WERI-Rb-1 (cell line): ENCODE data around the gene ZNF586.
A peak's percentile ranks its signal among the peaks of the same experiment; 100 is the strongest.
"Not testable (repeated sequence)": the region's sequence is repeated elsewhere in the genome, so short reads cannot be mapped to it uniquely, and the experiment has no call there.

Experiments used
- DNase-seq: peaks from one replicate; pipeline ENCODE4 v3.0.0-alpha.2; 2020
- H3K27ac ChIP-seq: fragments of 250-450 bp; sonication (Bioruptor Pico); 2 replicates; pipeline ENCODE4 v1.5.1; 2020; ENCODE audit warnings: mild to moderate bottlenecking, moderate library complexity
- H3K27me3 ChIP-seq: fragments of 250-450 bp; sonication (Bioruptor Pico); 2 replicates; pipeline ENCODE4 v1.5.1; 2021; ENCODE audit warnings: mild to moderate bottlenecking, low read depth, moderate library complexity; ENCODE audit not compliant: insufficient read depth, severe bottlenecking
- H3K36me3 ChIP-seq: fragments of 250-450 bp; sonication (Bioruptor Pico); 2 replicates; pipeline ENCODE4 v1.5.1; 2020; ENCODE audit warnings: mild to moderate bottlenecking, moderate library complexity
- H3K4me3 ChIP-seq: 2 replicates; pipeline ENCODE4 v1.5.1; 2011; ENCODE audit warnings: low read depth, mild to moderate bottlenecking, control low read depth, low read length
- H3K9me3 ChIP-seq: fragments of 250-450 bp; sonication (Bioruptor Pico); 2 replicates; pipeline ENCODE4 v1.5.1; 2021; ENCODE audit warnings: mild to moderate bottlenecking, moderate library complexity; ENCODE audit not compliant: severe bottlenecking
- CTCF ChIP-seq: IDR thresholded peaks from 2 replicates; pipeline ENCODE4 v1.5.1; 2011; ENCODE audit warnings: low read depth, mild to moderate bottlenecking, control low read depth, inconsistent platforms, low read length

The ZNF586 gene

GRCh38 chr19:57769345-57770131 lies at the start of gene ZNF586:
TSS of gene ZNF586 (plus strand) at chr19:57769676. CDS start at chr19:57769843, 167 bp downstream.
- Histone ChIP-seq H3K27ac (peak within 1 kb of the TSS; percentile 65), H3K27me3 (no peaks in the 10 kb centered on the region), H3K9me3 (no peaks in the 10 kb centered on the region), H3K36me3 (peaks cover 23% of the 10 kb centered on the region), H3K4me3 (peak within 1 kb of the TSS; percentile 86)
- DNase-seq: peak; percentile 90
- TF ChIP-seq CTCF: no peak

DNA sequence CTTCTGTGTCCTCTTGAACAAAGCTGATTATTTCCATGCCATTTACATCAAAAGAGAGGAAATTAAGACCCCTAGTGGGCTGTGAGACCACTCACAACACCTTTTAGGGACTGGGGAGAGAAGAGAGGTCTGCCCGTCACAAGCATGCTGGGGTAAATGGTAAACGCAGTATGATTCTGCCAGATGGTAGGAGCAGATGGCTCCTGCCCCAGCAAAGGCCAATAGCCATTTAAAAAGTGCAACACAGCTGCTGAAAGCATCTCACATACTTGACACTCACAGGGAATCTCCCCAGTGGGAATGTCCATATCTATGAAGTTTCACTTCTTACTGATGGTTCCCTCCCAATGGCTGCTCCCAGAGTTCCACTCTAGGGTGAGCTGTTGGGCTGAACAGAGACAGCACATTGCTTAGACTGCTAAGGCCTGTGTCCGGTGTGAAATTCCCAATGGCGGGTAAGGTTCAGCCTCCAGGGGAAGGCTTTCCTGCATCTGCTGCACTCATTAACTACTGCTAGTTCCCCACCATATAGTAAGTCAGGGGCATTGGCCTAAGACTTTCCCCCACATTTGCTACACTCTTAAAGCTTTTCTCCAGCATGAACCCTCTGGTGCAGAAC lies 49.5 kb upstream of the ZNF586 start:
- H3K4me3 ChIP-seq: no peak overlapping the region
- DNase-seq: peak; percentile 21
- peaks cover 42% of the 10 kb centered on the region for H3K36me3 ChIP-seq
- TF ChIP-seq CTCF: no peak
- peak overlapping the region; percentile 61 for H3K27ac ChIP-seq
- no peaks in the 10 kb centered on the region for H3K9me3 ChIP-seq
- no peaks in the 10 kb centered on the region for H3K27me3 ChIP-seq

- no peak for TF ChIP-seq CTCF
- peaks cover 42% of the 10 kb centered on the region for H3K36me3 ChIP-seq
These were observed 48.6 kb upstream of the ZNF586 start for GRCh38 chr19:57720878-57721277.

DNA sequence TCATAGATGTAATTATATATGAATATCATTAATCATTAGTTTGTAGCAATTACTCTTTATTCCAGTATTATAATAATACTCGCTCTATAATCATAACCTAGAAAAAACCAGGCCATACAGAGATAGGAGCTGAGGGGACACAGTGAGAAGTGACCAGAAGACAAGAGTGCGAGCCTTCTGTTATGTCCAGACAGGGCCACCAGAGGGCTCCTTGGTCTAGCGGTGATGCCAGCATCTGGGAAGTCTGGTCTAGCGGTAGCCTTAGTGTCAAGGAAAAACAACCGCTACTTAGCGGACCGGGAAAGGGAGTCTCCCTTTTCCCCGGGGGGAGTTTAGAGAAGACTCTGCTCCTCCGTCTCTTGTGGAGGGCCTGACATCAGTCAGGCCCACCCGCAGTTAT lies 31.2 kb upstream of the ZNF586 start:
- 0 out of 2 replicates have a peak, but pooled peaks have one; percentile 24 for TF ChIP-seq CTCF
- peak; percentile 65 for DNase-seq

More at GRCh38 chr19:57720878-57721277, 48.6 kb upstream of the ZNF586 start:
- H3K4me3 ChIP-seq: no peak overlapping the region
- no peaks in the 10 kb centered on the region for H3K9me3 ChIP-seq
- H3K27ac ChIP-seq: no peak overlapping the region
- H3K27me3 ChIP-seq: no peaks in the 10 kb centered on the region
- no peak for DNase-seq

GRCh38 chr19:57738770-57739169 lies 30.7 kb upstream of the ZNF586 start:
- DNase-seq, H3K27ac ChIP-seq, H3K27me3 ChIP-seq, H3K4me3 ChIP-seq, H3K36me3 ChIP-seq, H3K9me3 ChIP-seq: not testable (repeated sequence)

More for the DNA sequence above, 31.2 kb upstream of the ZNF586 start:
- H3K27ac ChIP-seq, H3K36me3 ChIP-seq, H3K9me3 ChIP-seq, H3K27me3 ChIP-seq, H3K4me3 ChIP-seq: not testable (repeated sequence)
